Ascending aorta (tissue), 2 donors: ENCODE measurements around the gene AGBL1. TPM values are rescaled to one million over a fixed set of nuclear protein-coding genes. Genes with fewer than 3 reads are reported as not detected.

Experiments used
- DNase-seq, 2 donors: peaks; one replicate each; pipeline ENCODE4 v3.0.0-alpha.2; 2019; ENCODE audit warnings: low spot score in 2 of 2
- H3K27ac ChIP-seq, 2 donors: fragments of 200-600 bp; sonication (generic); one replicate each; pipeline ENCODE4 v1.5.1; 2016 to 2017; ENCODE audit warnings: mild to moderate bottlenecking in 1 of 2
- H3K27me3 ChIP-seq: fragments of 200-600 bp; sonication (generic); one replicate; pipeline ENCODE4 v1.5.1; 2017
- H3K36me3 ChIP-seq, 2 donors: fragments of 200-600 bp; sonication (generic); one replicate each; pipeline ENCODE4 v1.5.1; 2016
- H3K4me1 ChIP-seq, 2 donors: fragments of 200-600 bp; sonication (generic); one replicate each; pipeline ENCODE4 v1.5.1; 2016 to 2017; ENCODE audit warnings: mild to moderate bottlenecking in 1 of 2
- H3K4me3 ChIP-seq, 2 donors: fragments of 200-600 bp; sonication (generic); one replicate each; pipeline ENCODE4 v1.5.1; 2016 to 2017; ENCODE audit warnings: mild to moderate bottlenecking in 1 of 2
- H3K9me3 ChIP-seq, 2 donors: fragments of 200-600 bp; sonication (generic); one replicate each; pipeline ENCODE4 v1.5.1; 2016
- CTCF ChIP-seq, 3 experiments: fragments of 200-600 bp in 2 of 3; fragments of 450-650 bp in 1 of 3; sonication (generic) in 2 of 3; IDR thresholded peaks; one replicate each; pipeline ENCODE4 v1.5.1; 2016 to 2019; ENCODE audit warnings: antibody characterized with exemption in 3 of 3, mild to moderate bottlenecking in 1 of 3, moderate library complexity in 1 of 3
- intact Hi-C: fragments of 100-400 bp; cut with DNase I; formaldehyde crosslinking; loops from one replicate; pipeline ENCODE4 v1.15.1; 2023
- total RNA-seq: library from RNA; depleted of rRNA; stranded (reverse); fragments of >200 nt; gene quantifications from one replicate; pipeline ENCODE4 v1.1.0, GENCODE V29; 2016

Gene AGBL1
- total RNA-seq, 1 donor from 2014 or later: not detected

GRCh38 chr15:86911022-86911421, 831.4 kb downstream of the AGBL1 start:
- Histone ChIP-seq H3K4me1 (no peaks in the 10 kb centered on the region), H3K9me3 (no peaks in the 10 kb centered on the region), H3K27me3 (no peaks in the 10 kb centered on the region), H3K4me3 (no peak overlapping the region), H3K27ac (no peak overlapping the region), H3K36me3 (no peaks in the 10 kb centered on the region)
- intact Hi-C loops: no loop called here
- no peak for DNase-seq
- no peak for TF ChIP-seq CTCF (IDR thresholded peaks at IDR 0.05)

GRCh38 chr15:86912661-86913060, 833.0 kb downstream of the AGBL1 start:
- Histone ChIP-seq H3K36me3 (no peaks in the 10 kb centered on the region), H3K4me3 (no peak overlapping the region), H3K27ac (no peak overlapping the region), H3K27me3 (no peaks in the 10 kb centered on the region), H3K4me1 (no peaks in the 10 kb centered on the region), H3K9me3 (no peaks in the 10 kb centered on the region)
- no peak for DNase-seq
- no peak for TF ChIP-seq CTCF (IDR thresholded peaks at IDR 0.05)
- intact Hi-C loops: no loop called here

GRCh38 chr15:86915811-86916331, 836.2 kb downstream of the AGBL1 start:
- Histone ChIP-seq H3K27me3 (no peaks in the 10 kb centered on the region), H3K4me3 (no peak overlapping the region), H3K36me3 (no peaks in the 10 kb centered on the region), H3K9me3 (no peaks in the 10 kb centered on the region), H3K4me1 (no peaks in the 10 kb centered on the region), H3K27ac (no peak overlapping the region)
- peak in 1 of 3 experiments; percentile 32 for TF ChIP-seq CTCF (IDR thresholded peaks at IDR 0.05)
- DNase-seq: no peak
- intact Hi-C loops: loop anchor here (5.0 kb wide), 1 partner anchor 1541 kb away; no protein-coding TSS in a partner anchor

- DNase-seq: no peak
- H3K27me3 ChIP-seq: no peaks in the 10 kb centered on the region
- H3K36me3 ChIP-seq: no peaks in the 10 kb centered on the region
- no peak overlapping the region for H3K4me3 ChIP-seq
- H3K4me1 ChIP-seq: no peaks in the 10 kb centered on the region
- H3K9me3 ChIP-seq: no peaks in the 10 kb centered on the region
- intact Hi-C loops: loop anchor here (5.0 kb wide), 1 partner anchor 1540 kb away; no protein-coding TSS in a partner anchor
- no peak overlapping the region for H3K27ac ChIP-seq
- TF ChIP-seq CTCF (IDR thresholded peaks at IDR 0.05): no peak
Measured at GRCh38 chr15:86916671-86917360, 837.1 kb downstream of the AGBL1 start.

GRCh38 chr15:86917361-86917671, 837.6 kb downstream of the AGBL1 start:
- no peaks in the 10 kb centered on the region for H3K4me1 ChIP-seq
- no peaks in the 10 kb centered on the region for H3K9me3 ChIP-seq
- no peak overlapping the region for H3K27ac ChIP-seq
- H3K36me3 ChIP-seq: no peaks in the 10 kb centered on the region
- DNase-seq: no peak
- H3K4me3 ChIP-seq: no peak overlapping the region
- H3K27me3 ChIP-seq: no peaks in the 10 kb centered on the region
- TF ChIP-seq CTCF (IDR thresholded peaks at IDR 0.05): no peak
- intact Hi-C loops: loop anchor here (5.0 kb wide), 1 partner anchor 1540 kb away; no protein-coding TSS in a partner anchor
